WTC11 (cell line): Measurements from ENCODE around the gene INHBB.

Experiments
- ETV6 ChIP-seq: sonication (generic); formaldehyde crosslinking; IDR thresholded peaks from 2 replicates; pipeline ENCODE4 v1.8.1; 2022; ENCODE audit warnings: mild to moderate bottlenecking, missing genetic modification reagents
- FOXK1 ChIP-seq: sonication (generic); formaldehyde crosslinking; IDR thresholded peaks from 2 replicates; pipeline ENCODE4 v1.8.0; 2022; ENCODE audit warnings: mild to moderate bottlenecking, moderate library complexity, missing genetic modification reagents
- GRHL2 ChIP-seq: fragments of 250-450 bp; sonication (Bioruptor Pico); IDR thresholded peaks from 2 replicates; pipeline ENCODE4 v1.8.0; 2022; ENCODE audit warnings: mild to moderate bottlenecking, moderate library complexity; ENCODE audit not compliant: insufficient replicate concordance, severe bottlenecking
- JAZF1 ChIP-seq: fragments of 250-450 bp; sonication (Bioruptor Pico); IDR thresholded peaks from 2 replicates; pipeline ENCODE4 v1.9.0; 2021; ENCODE audit warnings: moderate library complexity, mild to moderate bottlenecking, inconsistent platforms
- MYBL2 ChIP-seq: sonication (generic); formaldehyde crosslinking; IDR thresholded peaks from 2 replicates; pipeline ENCODE4 v1.8.1; 2023; ENCODE audit warnings: mild to moderate bottlenecking, moderate library complexity, missing genetic modification reagents
- NFE2L1 ChIP-seq: sonication (generic); formaldehyde crosslinking; IDR thresholded peaks from 2 replicates; pipeline ENCODE4 v1.8.1; 2023; ENCODE audit warnings: missing genetic modification reagents
- SMAD3 ChIP-seq: sonication (generic); formaldehyde crosslinking; IDR thresholded peaks from 2 replicates; pipeline ENCODE4 v1.8.0; 2022; ENCODE audit warnings: missing genetic modification reagents, mild to moderate bottlenecking, borderline replicate concordance
- TEAD4 ChIP-seq: sonication (generic); formaldehyde crosslinking; IDR thresholded peaks from 2 replicates; pipeline ENCODE4 v1.8.0; 2022; ENCODE audit warnings: mild to moderate bottlenecking, missing genetic modification reagents
- ZNF138 ChIP-seq: sonication (generic); formaldehyde crosslinking; conservative IDR thresholded peaks from 2 replicates; pipeline ENCODE4 v1.8.1; 2022; ENCODE audit warnings: mild to moderate bottlenecking, moderate library complexity, missing genetic modification reagents
- TF ChIP-seq, protein P1 (sequence below): fragments of 200-600 bp; IDR thresholded peaks from 2 replicates; pipeline ENCODE4 v1.8.0; 2022; ENCODE audit warnings: antibody characterized with exemption
- TF ChIP-seq, protein P2 (sequence below): sonication (generic); formaldehyde crosslinking; IDR thresholded peaks from 2 replicates; pipeline ENCODE4 v1.8.0; 2023; ENCODE audit warnings: missing genetic modification reagents
- TF ChIP-seq, protein P3 (sequence below): sonication (generic); formaldehyde crosslinking; IDR thresholded peaks from 2 replicates; pipeline ENCODE4 v1.8.0; 2022; ENCODE audit warnings: missing genetic modification reagents
- TF ChIP-seq, protein P4 (sequence below): sonication (generic); formaldehyde crosslinking; IDR thresholded peaks from 2 replicates; pipeline ENCODE4 v1.8.1; 2022; ENCODE audit warnings: low read depth, mild to moderate bottlenecking, moderate library complexity, missing genetic modification reagents, borderline replicate concordance

DNA sequence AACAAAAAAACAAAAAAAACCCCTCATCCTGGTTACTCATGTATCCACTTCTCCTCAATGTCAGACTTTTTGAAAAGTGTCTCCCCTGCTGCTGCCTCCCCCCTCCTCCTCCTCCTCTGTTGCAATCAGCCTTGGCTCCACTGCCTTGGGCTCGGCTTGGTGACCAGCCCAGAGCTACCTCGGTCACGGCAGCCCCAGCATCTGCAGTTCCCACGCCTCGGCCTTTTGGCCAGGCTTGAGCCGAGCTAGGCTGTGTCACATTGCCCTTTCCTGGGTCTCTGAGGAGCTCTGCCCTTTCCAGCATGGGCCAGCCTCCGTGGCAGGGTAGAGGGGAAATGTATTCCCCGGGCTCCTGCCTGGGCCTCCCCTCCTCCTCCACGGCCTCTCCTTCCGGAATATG lies 22.7 kb upstream of the INHBB start:
- TF ChIP-seq FOXK1 (no peak), TEAD4 (no peak), ETV6 (CRISPR knock-in tag) (no peak), ZNF138 (no peak), SMAD3 (CRISPR knock-in tag) (no peak), MYBL2 (CRISPR knock-in tag) (no peak), GRHL2 (no peak), JAZF1 (CRISPR knock-in tag) (no peak), NFE2L1 (CRISPR knock-in tag) (no peak)
- TF ChIP-seq, protein P1, sequence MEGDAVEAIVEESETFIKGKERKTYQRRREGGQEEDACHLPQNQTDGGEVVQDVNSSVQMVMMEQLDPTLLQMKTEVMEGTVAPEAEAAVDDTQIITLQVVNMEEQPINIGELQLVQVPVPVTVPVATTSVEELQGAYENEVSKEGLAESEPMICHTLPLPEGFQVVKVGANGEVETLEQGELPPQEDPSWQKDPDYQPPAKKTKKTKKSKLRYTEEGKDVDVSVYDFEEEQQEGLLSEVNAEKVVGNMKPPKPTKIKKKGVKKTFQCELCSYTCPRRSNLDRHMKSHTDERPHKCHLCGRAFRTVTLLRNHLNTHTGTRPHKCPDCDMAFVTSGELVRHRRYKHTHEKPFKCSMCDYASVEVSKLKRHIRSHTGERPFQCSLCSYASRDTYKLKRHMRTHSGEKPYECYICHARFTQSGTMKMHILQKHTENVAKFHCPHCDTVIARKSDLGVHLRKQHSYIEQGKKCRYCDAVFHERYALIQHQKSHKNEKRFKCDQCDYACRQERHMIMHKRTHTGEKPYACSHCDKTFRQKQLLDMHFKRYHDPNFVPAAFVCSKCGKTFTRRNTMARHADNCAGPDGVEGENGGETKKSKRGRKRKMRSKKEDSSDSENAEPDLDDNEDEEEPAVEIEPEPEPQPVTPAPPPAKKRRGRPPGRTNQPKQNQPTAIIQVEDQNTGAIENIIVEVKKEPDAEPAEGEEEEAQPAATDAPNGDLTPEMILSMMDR = no peak
- TF ChIP-seq, protein P2, sequence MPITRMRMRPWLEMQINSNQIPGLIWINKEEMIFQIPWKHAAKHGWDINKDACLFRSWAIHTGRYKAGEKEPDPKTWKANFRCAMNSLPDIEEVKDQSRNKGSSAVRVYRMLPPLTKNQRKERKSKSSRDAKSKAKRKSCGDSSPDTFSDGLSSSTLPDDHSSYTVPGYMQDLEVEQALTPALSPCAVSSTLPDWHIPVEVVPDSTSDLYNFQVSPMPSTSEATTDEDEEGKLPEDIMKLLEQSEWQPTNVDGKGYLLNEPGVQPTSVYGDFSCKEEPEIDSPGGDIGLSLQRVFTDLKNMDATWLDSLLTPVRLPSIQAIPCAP (CRISPR knock-in tag) = no peak
- TF ChIP-seq, protein P3, sequence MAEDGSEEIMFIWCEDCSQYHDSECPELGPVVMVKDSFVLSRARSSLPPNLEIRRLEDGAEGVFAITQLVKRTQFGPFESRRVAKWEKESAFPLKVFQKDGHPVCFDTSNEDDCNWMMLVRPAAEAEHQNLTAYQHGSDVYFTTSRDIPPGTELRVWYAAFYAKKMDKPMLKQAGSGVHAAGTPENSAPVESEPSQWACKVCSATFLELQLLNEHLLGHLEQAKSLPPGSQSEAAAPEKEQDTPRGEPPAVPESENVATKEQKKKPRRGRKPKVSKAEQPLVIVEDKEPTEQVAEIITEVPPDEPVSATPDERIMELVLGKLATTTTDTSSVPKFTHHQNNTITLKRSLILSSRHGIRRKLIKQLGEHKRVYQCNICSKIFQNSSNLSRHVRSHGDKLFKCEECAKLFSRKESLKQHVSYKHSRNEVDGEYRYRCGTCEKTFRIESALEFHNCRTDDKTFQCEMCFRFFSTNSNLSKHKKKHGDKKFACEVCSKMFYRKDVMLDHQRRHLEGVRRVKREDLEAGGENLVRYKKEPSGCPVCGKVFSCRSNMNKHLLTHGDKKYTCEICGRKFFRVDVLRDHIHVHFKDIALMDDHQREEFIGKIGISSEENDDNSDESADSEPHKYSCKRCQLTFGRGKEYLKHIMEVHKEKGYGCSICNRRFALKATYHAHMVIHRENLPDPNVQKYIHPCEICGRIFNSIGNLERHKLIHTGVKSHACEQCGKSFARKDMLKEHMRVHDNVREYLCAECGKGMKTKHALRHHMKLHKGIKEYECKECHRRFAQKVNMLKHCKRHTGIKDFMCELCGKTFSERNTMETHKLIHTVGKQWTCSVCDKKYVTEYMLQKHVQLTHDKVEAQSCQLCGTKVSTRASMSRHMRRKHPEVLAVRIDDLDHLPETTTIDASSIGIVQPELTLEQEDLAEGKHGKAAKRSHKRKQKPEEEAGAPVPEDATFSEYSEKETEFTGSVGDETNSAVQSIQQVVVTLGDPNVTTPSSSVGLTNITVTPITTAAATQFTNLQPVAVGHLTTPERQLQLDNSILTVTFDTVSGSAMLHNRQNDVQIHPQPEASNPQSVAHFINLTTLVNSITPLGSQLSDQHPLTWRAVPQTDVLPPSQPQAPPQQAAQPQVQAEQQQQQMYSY (CRISPR knock-in tag) = no peak
- TF ChIP-seq, protein P4, sequence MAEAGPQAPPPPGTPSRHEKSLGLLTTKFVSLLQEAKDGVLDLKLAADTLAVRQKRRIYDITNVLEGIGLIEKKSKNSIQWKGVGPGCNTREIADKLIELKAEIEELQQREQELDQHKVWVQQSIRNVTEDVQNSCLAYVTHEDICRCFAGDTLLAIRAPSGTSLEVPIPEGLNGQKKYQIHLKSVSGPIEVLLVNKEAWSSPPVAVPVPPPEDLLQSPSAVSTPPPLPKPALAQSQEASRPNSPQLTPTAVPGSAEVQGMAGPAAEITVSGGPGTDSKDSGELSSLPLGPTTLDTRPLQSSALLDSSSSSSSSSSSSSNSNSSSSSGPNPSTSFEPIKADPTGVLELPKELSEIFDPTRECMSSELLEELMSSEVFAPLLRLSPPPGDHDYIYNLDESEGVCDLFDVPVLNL (CRISPR knock-in tag) = no peak
